Hypothalamus (tissue), 51 donors: ENCODE data around the gene RTF2.

Experiments used
- DNase-seq, 51 donors: peaks; one replicate each; lab custom pipeline; 2025; lab: John Stamatoyannopoulos, UW

RTF2 gene, protein sequence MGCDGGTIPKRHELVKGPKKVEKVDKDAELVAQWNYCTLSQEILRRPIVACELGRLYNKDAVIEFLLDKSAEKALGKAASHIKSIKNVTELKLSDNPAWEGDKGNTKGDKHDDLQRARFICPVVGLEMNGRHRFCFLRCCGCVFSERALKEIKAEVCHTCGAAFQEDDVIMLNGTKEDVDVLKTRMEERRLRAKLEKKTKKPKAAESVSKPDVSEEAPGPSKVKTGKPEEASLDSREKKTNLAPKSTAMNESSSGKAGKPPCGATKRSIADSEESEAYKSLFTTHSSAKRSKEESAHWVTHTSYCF

DNA sequence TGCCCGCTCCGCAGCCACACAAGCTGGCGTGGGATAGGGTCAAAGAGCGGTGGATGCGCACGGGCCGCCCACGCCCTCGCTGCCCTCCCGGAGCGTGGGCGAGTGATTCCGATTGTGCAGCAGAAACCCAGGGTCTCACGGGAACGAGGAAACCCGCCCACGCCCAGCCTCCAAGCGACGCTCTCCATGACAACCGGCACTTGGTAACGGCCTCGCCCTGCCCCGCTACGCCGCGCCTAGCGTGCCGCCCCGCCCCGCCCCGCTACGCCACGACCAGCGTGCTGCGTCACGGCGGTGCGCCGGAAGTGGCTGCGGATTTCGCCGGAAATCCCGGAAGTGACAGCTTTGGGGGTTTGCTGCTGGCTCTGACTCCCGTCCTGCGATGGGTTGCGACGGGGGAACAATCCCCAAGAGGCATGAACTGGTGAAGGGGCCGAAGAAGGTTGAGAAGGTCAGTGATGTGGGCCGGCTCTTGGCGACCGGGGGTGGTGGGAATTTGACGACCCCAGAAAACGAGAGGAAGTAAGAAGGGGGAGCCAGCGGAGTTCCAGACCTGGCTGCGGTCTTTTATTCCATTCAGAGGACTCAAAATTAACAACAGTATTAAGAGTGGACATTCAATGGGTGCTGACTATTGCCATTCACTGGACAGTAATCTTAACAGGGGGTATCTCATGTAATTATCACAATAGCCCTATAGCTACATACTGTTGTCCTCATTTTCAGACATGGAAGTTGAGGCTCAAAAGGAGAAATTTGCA lies at the start of gene RTF2:
Gene RTF2 (plus strand): TSS at position 312 of the 761 bp plus-strand sequence. CDS start 71 bp downstream, at position 383.
- DNase-seq = peak; percentile 58 to 96 (median 89)

DNA sequence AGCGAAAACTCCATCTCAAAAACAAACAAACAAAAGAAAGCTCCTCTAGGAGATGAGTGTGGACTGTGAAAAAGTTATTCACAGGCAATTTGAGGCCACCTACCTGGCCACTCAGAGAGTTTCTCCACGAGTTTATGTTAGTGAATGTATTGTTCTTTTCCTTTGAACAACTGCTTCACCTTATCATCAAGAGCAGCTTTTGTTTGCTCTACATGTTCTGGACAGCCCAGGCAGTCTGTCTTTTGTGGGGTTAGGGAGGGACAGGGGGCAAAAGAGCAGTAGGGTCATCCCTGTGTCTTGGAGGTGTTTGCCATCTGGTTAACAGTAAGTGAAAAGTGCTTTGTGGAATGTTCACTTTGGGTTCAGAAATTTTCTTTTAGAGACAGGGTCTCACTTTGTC lies 48.4 kb upstream of the RTF2 start:
- no peak for DNase-seq

- DNase-seq = no peak
Observed at GRCh38 chr20:56420940-56421688, 47.3 kb upstream of the RTF2 start.

- DNase-seq = no peak
Observed at GRCh38 chr20:56422076-56422823, 46.2 kb upstream of the RTF2 start.

GRCh38 chr20:56422824-56423189 lies 45.6 kb upstream of the RTF2 start:
- no peak for DNase-seq

DNA sequence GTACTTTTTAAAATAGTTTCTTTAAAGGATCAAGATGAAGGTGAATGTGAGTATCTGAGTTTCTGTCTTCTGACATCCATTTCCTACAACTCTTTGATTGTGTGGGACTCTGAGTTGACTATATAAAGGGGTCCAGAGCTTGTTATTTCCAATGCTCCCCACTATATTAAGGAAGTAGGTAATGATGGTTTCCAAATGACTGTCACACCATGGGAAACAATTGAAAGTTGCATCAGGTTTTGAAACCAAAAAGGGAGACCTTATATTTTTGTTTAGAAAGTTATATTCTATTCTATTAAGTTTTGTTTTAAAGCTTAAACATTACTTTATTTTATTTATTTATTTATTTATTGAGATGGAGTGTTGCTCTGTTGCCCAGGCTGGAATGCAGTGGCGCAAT lies 45.2 kb upstream of the RTF2 start:
- DNase-seq = no peak

DNA sequence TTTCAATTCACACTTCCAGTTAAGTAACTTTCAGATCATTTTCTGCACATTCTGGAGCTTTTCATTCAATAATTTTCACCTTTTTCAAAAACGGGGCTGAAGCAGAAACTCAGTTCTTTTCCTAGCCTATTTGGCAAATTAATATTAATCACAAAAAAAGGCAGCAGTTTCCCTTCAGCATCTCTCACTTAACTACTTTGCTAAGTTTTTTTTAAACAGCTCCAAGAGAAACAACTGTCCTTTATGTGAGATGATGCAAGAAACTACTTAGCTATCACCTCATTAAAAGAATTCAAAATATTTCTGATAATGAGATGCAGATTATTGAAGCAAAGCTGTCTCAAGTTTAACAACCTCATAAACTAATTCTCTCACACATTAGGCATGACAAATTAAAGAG lies 44.5 kb upstream of the RTF2 start:
- DNase-seq = no peak

DNA sequence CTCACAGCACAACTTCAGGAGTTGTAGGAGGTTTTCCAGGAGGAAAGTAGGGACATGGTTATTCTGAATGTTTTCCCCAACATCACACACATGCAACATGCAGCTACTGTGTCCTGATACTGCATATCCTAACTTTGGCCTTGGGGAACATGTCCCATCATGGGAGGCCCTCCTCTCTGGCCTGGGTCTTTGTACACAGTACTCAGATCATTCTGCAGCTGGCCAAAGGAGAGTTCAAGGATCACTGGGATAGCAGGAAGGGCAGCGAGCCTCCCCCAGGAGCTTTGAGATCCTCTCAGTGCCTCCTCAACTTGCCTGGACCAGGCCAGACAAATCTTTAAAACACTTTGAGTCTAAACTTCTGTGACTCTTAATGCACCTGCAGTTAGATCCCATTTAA lies 43.5 kb upstream of the RTF2 start:
- no peak for DNase-seq

- no peak for DNase-seq
Observed at GRCh38 chr20:56426026-56426425, 42.4 kb upstream of the RTF2 start.

DNA sequence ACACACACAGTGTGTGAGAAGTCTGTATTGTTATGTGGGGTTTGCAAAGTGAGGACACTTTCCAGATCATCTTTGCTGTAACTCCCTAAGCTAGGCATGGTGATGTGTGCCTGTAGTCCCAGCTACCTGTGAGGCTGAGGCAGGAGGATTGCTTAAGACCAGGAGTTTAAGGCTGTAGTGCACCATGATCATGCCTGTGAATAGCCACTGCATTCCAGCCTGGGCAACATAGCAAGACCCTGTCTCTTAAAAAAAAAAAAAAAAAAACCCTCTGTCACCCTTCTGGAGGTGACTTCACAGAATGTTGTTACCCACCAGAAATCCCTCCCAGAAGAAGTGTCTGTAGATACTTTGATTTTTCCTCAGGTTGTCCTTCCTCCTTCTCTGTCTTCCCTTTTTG lies 41.5 kb upstream of the RTF2 start:
- no peak for DNase-seq

GRCh38 chr20:56427797-56428196 lies 40.6 kb upstream of the RTF2 start:
- no peak for DNase-seq

- DNase-seq = no peak
Observed at GRCh38 chr20:56428410-56428809, 40.0 kb upstream of the RTF2 start.

- no peak for DNase-seq
Observed at GRCh38 chr20:56428881-56429280, 39.5 kb upstream of the RTF2 start.

DNA sequence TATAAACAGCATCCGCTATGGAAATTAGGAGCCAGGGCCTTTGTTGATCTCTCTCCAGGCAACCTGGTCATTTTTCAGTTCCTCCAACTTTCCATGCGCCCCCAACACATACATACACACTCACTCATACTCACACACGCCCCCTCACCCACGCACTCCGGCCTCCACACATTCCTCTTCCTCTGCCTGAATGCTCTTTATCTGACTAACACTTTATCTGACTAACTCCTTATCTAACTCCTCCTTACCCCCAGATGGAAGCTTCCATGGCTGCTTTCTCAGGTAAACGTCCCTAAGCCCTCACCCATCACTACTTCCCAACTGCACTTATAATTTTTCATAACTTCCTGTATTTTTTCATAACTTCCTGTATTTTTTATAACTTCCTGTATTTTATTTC lies 38.9 kb upstream of the RTF2 start:
- DNase-seq = no peak

DNA sequence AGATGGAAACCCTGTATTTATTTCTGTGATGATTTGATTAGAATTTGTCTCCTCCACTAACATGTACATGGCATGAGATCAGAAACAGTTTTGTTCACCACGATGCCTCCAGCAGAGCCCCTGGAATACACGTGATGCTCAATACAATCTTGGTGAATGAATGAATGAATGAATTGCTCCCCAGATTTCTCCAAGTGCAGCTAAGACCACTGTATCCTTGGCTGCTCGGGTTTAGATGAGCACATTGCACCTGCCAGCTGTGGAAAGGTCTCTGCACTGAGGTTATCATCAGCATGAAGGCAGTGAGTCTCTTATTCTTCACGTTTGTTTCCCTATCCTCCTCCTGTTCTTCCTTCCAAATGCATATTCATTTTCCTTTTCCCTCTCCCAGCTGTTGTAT lies 38.5 kb upstream of the RTF2 start:
- no peak for DNase-seq

DNA sequence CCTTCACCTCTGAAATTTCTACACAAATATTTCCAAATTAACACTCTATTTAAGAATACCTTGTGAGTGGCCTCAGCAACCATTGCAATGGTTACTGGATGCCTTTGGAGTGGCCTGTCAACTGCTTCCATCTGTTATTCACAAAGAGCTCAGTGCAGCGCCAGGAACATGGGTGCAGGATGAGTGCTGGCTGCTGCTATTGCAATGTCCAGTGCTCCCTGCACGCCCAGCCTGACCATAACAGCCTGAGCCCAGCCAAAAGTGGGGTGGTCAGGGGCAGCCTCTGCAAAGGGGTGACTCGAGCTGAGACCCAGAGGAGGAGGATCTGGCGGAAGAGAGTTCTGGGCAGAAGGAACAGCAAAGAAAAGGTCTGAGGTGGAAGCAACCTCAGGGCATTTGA lies 38.0 kb upstream of the RTF2 start:
- DNase-seq = no peak

- DNase-seq = no peak
Observed at GRCh38 chr20:56430957-56431356, 37.5 kb upstream of the RTF2 start.

DNA sequence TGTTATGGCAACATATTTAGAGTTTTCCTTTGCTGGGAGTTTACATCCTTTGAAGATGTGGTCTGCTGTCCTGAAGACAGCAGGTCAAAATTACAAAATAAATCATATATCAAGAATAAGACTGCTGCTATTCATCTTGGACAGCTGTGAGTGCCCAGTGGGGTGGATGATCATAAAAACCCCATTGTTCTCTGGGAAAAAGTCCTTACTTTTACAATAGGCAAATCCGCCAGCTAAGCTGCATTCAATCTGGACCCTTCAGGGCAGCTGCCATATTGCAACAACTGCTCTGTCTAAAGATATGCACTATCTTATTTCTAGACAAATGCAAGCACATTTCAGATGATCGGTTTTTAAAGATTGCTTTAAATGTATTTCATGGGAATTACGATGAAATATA lies 37.0 kb upstream of the RTF2 start:
- DNase-seq = no peak

DNA sequence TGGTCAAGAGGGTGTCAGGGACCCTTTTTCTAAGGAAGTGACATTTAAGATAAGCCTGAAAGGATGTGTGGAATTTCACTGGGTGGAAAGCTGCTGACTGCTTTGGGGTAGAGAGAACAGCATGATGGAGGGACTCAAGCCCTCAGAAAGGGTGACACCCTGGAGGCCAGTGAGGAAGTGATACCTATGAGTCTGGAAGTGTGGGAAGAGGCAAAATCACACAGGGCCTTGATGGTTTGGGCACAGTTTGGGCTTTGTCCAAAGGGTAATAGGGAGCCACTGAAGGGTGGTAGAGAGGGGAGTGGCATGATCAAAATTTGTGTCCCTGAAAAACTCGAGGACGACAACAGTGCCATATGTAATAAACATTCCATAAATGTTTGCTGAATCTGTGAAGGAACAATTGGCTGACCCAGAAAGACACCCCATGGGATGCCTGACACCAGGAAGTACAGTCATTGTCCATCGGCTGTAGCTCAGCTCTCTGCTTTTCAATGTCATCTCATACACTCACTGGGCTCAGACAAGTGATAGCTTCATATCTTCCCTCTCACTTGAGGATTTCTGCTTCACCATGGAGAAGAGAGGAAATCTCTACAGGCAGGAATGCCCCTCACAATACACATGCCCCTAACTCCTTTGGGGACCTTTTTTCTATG lies 35.1 kb upstream of the RTF2 start:
- no peak for DNase-seq

DNA sequence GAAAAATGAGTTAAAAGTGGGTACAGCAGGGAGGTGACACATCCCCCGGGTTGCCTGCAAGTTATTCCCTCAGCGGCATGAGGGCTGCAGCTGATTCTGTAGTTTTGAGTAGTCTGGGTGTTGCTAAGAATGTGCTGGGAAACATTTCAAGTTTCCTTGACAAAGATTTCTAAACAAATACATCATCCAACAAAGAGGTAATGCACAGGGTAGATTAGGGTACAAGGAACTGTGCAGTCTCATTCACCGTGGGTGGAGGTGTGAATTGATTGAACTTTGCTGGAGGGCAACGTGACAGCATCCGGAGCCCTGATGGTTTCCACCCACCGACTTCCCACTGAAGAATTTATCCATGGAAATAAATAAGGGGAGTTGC lies 34.6 kb upstream of the RTF2 start:
- peak in 1 of 51 donors; percentile 15 for DNase-seq
